OCI-LY7 (cell line): ENCODE measurements around the gene GPRASP3. TPM values are rescaled to one million over a fixed set of nuclear protein-coding genes. Genes with fewer than 3 reads are reported as not detected.

Experiments used
- BruUV-seq: library from RNA; stranded (reverse); fragments of 400-500 nt; replicated peaks from 2 replicates; lab custom pipeline; 2021; lab: Mats Ljungman, UMichigan
- CTCF ChIA-PET: fragments of 300-600 bp; sonication (Branson Sonifier 250); formaldehyde crosslinking; loops from one replicate; lab custom pipeline; 2022; ENCODE audit warnings: antibody characterized with exemption; ENCODE audit not compliant: unreplicated experiment; lab: Charles Lee
- POLR2A ChIA-PET: fragments of 300-600 bp; sonication (Branson Sonifier 250); formaldehyde crosslinking; loops from one replicate; lab custom pipeline; 2022; ENCODE audit warnings: antibody characterized with exemption; lab: Charles Lee
- DNase-seq: peaks from one replicate; pipeline ENCODE4 v3.0.0-alpha.2; 2015; ENCODE audit warnings: low spot score
- H2AFZ ChIP-seq: fragments of 200-600 bp; sonication (generic), shearing (Covaris generic); 2 replicates; pipeline ENCODE4 v1.6.1; 2014; ENCODE audit warnings: mild to moderate bottlenecking, antibody characterized with exemption, low read length, moderate library complexity
- H3K27ac ChIP-seq: fragments of 200-600 bp; sonication (generic); 2 replicates; pipeline ENCODE4 v1.5.1; 2014; ENCODE audit warnings: mixed run types, low read depth, mild to moderate bottlenecking, moderate library complexity, low read length, inconsistent platforms; ENCODE audit not compliant: poor library complexity, severe bottlenecking
- H3K36me3 ChIP-seq: fragments of 200-600 bp; sonication (generic); 2 replicates; pipeline ENCODE4 v1.6.1; 2014; ENCODE audit warnings: mild to moderate bottlenecking, antibody characterized with exemption, low read length, moderate library complexity, mixed read lengths; ENCODE audit not compliant: insufficient read depth
- H3K4me1 ChIP-seq: fragments of 200-600 bp; sonication (generic); 2 replicates; pipeline ENCODE4 v1.5.1; 2014; ENCODE audit warnings: mild to moderate bottlenecking, low read length; ENCODE audit not compliant: insufficient read depth, poor library complexity, severe bottlenecking
- H3K4me2 ChIP-seq: fragments of 200-600 bp; sonication (generic); 2 replicates; pipeline ENCODE4 v1.6.1; 2014; ENCODE audit warnings: mild to moderate bottlenecking, low read length
- H3K4me3 ChIP-seq: fragments of 200-600 bp; sonication (generic); 2 replicates; pipeline ENCODE4 v1.5.1; 2014; ENCODE audit warnings: mild to moderate bottlenecking, low read depth, low read length; ENCODE audit not compliant: poor library complexity, severe bottlenecking
- H3K79me2 ChIP-seq: fragments of 200-600 bp; sonication (generic); 2 replicates; pipeline ENCODE4 v1.6.1; 2016; ENCODE audit warnings: low read depth, mild to moderate bottlenecking, low read length, moderate library complexity, mixed read lengths; ENCODE audit not compliant: insufficient read depth
- H3K9me2 ChIP-seq: fragments of 200-600 bp; sonication (generic); 2 replicates; pipeline ENCODE4 v1.6.1; 2016; ENCODE audit warnings: mild to moderate bottlenecking, low read length, mixed read lengths; ENCODE audit not compliant: insufficient read depth
- H3K9me3 ChIP-seq: fragments of 200-600 bp; sonication (generic); 2 replicates; pipeline ENCODE4 v1.6.1; 2014; ENCODE audit warnings: mild to moderate bottlenecking, mixed run types, low read length, mixed read lengths
- H4K20me1 ChIP-seq: fragments of 200-600 bp; sonication (generic); 2 replicates; pipeline ENCODE4 v1.6.1; 2014; ENCODE audit warnings: mild to moderate bottlenecking, antibody characterized with exemption, low read length, moderate library complexity, mixed read lengths; ENCODE audit not compliant: insufficient read depth
- EZH2phosphoT487 ChIP-seq: fragments of 200-600 bp; sonication (generic); IDR thresholded peaks from 2 replicates; pipeline ENCODE4 v1.6.1; 2018; ENCODE audit warnings: low read depth, borderline replicate concordance, mild to moderate bottlenecking, mixed run types, antibody characterized with exemption, low read length, moderate library complexity, mixed read lengths
- intact Hi-C: fragments of 100-400 bp; cut with micrococcal nuclease; formaldehyde crosslinking; loops from one replicate; pipeline ENCODE4 v1.10.0; 2022; ENCODE audit not compliant: unreplicated experiment
- total RNA-seq, 2 experiments: library from RNA; depleted of rRNA in 1 of 2; stranded (reverse); fragments of >200 nt in 1 of 2; shearing (Covaris generic) in 1 of 2; gene quantifications; 2 replicates each; pipeline ENCODE4 v1.2.3, GENCODE V29; 2014 to 2022
- TF ChIP-seq, protein P1 (sequence below): fragments of 200-600 bp; sonication (generic); conservative IDR thresholded peaks from 2 replicates; pipeline ENCODE4 v1.5.1; 2014; ENCODE audit warnings: mild to moderate bottlenecking, antibody characterized with exemption, low read length, moderate library complexity, mixed read lengths

Gene GPRASP3
- total RNA-seq, 2 experiments from 2014 or later: 0.13 TPM; not detected in 1

DNA sequence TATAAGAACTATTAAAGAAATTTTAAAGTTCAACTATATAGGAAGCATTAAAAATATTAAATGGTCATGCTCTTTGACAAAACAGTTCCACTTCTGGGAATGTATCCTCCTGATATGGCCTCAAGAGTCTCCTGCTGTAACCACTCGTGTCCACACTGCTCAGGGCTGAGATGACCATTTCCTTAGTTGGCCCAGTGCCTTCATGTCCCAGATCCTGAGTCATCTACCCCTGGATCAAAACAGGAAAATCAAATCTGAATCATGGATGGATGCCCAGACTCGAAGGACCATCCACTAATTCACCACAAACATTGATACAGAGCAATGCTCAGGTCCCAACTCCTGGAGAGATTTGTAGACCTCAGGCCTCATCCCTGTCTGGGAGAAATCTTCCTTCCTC lies 44.7 kb downstream of the GPRASP3 start:
- Histone ChIP-seq H3K4me1 (no peaks in the 10 kb centered on the region), H3K4me2 (no peak overlapping the region), H4K20me1 (no peaks in the 10 kb centered on the region), H3K79me2 (peaks cover 11% of the 10 kb centered on the region; the same call in 1 of the 2 replicates), H3K9me3 (no peaks in the 10 kb centered on the region), H3K4me3 (no peak overlapping the region), H2AFZ (no peak overlapping the region), H3K9me2 (no peaks in the 10 kb centered on the region), H3K27ac (no peak overlapping the region), H3K36me3 (no peaks in the 10 kb centered on the region)
- POLR2A ChIA-PET: no interaction called here
- CTCF ChIA-PET: no interaction called here
- no peak for TF ChIP-seq EZH2phosphoT487
- TF ChIP-seq, protein P1, sequence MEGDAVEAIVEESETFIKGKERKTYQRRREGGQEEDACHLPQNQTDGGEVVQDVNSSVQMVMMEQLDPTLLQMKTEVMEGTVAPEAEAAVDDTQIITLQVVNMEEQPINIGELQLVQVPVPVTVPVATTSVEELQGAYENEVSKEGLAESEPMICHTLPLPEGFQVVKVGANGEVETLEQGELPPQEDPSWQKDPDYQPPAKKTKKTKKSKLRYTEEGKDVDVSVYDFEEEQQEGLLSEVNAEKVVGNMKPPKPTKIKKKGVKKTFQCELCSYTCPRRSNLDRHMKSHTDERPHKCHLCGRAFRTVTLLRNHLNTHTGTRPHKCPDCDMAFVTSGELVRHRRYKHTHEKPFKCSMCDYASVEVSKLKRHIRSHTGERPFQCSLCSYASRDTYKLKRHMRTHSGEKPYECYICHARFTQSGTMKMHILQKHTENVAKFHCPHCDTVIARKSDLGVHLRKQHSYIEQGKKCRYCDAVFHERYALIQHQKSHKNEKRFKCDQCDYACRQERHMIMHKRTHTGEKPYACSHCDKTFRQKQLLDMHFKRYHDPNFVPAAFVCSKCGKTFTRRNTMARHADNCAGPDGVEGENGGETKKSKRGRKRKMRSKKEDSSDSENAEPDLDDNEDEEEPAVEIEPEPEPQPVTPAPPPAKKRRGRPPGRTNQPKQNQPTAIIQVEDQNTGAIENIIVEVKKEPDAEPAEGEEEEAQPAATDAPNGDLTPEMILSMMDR: no peak
- intact Hi-C loops: no loop called here
- no peak for DNase-seq
- no TSS peak for BruUV-seq

- no peaks in the 10 kb centered on the region for H3K9me2 ChIP-seq
Measured at GRCh38 chrX:102765809-102766208, 45.3 kb downstream of the GPRASP3 start.

GRCh38 chrX:102767287-102767686 lies 46.7 kb downstream of the GPRASP3 start:
- DNase-seq: no peak
- Histone ChIP-seq H3K4me3 (no peak overlapping the region), H3K9me3 (no peaks in the 10 kb centered on the region), H3K4me2 (no peak overlapping the region), H4K20me1 (no peaks in the 10 kb centered on the region), H2AFZ (no peak overlapping the region), H3K36me3 (no peaks in the 10 kb centered on the region), H3K9me2 (no peaks in the 10 kb centered on the region), H3K4me1 (no peaks in the 10 kb centered on the region), H3K27ac (no peak overlapping the region), H3K79me2 (peaks cover 12% of the 10 kb centered on the region; the same call in 1 of the 2 replicates)
- ChIA-PET CTCF (no interaction called here), POLR2A (no interaction called here)
- intact Hi-C loops: no loop called here
- BruUV-seq: no TSS peak
- TF ChIP-seq, protein P1: no peak
- TF ChIP-seq EZH2phosphoT487: no peak

More at GRCh38 chrX:102765809-102766208, 45.3 kb downstream of the GPRASP3 start:
- Histone ChIP-seq H3K9me3 (no peaks in the 10 kb centered on the region), H3K36me3 (no peaks in the 10 kb centered on the region), H3K4me2 (no peak overlapping the region), H3K4me1 (no peaks in the 10 kb centered on the region), H2AFZ (no peak overlapping the region), H4K20me1 (no peaks in the 10 kb centered on the region), H3K27ac (no peak overlapping the region), H3K79me2 (peaks cover 12% of the 10 kb centered on the region; the same call in 1 of the 2 replicates), H3K4me3 (no peak overlapping the region)
- TF ChIP-seq, protein P1: no peak
- no peak for TF ChIP-seq EZH2phosphoT487
- intact Hi-C loops: no loop called here
- BruUV-seq: no TSS peak
- no peak for DNase-seq
- ChIA-PET POLR2A (no interaction called here), CTCF (no interaction called here)
